ENCODE measurements around the gene ZPBP2. TPM values are rescaled to one million over a fixed set of nuclear protein-coding genes. Genes with fewer than 3 reads are reported as not detected.

The ZPBP2 gene, protein sequence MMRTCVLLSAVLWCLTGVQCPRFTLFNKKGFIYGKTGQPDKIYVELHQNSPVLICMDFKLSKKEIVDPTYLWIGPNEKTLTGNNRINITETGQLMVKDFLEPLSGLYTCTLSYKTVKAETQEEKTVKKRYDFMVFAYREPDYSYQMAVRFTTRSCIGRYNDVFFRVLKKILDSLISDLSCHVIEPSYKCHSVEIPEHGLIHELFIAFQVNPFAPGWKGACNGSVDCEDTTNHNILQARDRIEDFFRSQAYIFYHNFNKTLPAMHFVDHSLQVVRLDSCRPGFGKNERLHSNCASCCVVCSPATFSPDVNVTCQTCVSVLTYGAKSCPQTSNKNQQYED
- not detected for total RNA-seq
- polyA plus RNA-seq: not detected

DNA sequence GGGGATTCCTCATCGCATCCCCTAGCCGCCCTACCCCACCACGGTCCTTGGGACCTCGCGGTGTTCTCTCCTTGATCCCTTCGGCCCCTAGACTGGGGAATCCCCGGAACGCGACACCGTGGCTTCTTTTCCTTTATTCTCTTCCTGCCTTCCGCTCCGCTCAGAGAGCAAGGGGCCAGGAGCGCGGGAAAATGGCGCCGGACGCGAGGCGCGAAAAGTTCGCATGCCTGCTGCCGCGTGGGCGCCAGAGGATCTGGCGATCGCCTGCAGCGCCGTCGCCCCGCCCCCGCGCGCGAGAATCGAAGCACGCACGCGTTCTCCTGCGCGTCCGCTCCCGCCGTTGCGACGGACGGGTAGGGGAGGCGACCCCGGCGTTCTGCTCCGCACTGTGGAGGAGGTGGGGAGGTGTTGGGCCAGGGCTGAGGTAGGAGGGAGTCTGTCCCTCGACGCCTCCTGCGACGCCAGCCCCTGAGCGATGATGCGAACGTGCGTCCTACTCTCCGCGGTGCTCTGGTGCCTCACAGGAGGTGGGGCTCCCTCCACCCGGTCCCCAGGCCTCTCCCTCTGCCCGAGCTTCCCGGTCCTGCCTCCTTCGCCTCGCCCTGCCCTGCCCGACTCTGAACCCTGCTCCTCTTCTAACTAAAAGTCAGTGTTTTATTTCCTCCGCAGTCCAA lies at the start of gene ZPBP2:
Gene ZPBP2, plus strand, starts transcription at position 323 of the 674 bp plus-strand sequence. Its CDS starts 153 bp downstream, at position 476.
- Mint-ChIP-seq H3K27me3 (no peaks in the 10 kb centered on the region), H3K4me3 (peak within 1 kb of the TSS; percentile 84 to 97 (median 88)), H3K4me1 (peaks cover 27 to 49% (median 39%) of the 10 kb centered on the region in 4 donors), H3K27ac (peak within 1 kb of the TSS; percentile 93 to 98 (median 95)), H3K9me3 (no peaks in the 10 kb centered on the region), H3K36me3 (no peaks in the 10 kb centered on the region)
- peak in 2 of 3 donors; percentile 52 to 55 for DNase-seq
- Histone ChIP-seq H3K36me3 (ENCODE audit: control insufficient read depth, insufficient read depth, low read length) (no peaks in the 10 kb centered on the region), H3K27me3 (ENCODE audit: control insufficient read depth, insufficient read depth, low read length) (no peaks in the 10 kb centered on the region), H3K9me3 (ENCODE audit: control insufficient read depth in 2 of 2, low read length in 2 of 2) (no peaks in the 10 kb centered on the region), H3K4me1 (ENCODE audit: control insufficient read depth, insufficient read depth, low read length, poor library complexity, severe bottlenecking) (peaks cover 43% of the 10 kb centered on the region), H3K4me3 (ENCODE audit: low read depth, low read length) (peak within 1 kb of the TSS; percentile 76), H3K27ac (ENCODE audit: insufficient read depth, low read length, poor library complexity, severe bottlenecking) (peak within 1 kb of the TSS; percentile 88)
- peak; percentile 11 to 19 for ATAC-seq (ENCODE audit: low read depth in 2 of 2)

DNA sequence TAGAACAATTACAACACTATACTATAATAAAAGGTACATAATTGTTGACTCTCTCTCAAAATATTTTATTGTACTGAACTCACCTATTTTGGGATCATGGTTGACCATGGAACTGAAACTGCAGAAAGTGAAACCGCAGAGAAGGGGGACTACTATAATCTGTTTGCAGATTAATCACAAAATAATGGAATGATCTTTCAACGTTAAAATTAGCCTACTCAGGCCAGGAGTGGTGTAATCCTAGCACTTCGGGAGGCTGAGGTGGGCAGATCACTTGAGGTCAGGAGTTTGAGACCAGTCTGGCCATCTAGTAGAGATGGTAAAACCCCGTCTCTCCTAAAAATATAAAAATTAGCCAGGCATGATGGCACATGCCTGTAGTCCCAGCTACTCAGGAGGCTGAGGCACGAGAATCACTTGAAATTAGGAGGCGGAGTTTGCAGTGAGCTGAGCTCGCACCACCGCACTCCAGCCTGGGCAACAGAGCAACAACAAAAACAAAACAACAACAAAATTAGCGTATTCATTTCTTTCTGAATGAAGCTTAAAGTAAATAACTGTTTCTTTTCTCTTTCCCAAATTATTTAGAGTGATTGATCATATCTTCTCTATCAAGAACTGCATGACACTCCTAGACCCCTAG lies 49.5 kb upstream of the ZPBP2 start:
- ATAC-seq (ENCODE audit: low read depth in 2 of 2) (no peak), DNase-seq (no peak)
- Mint-ChIP-seq H3K36me3 (peaks cover 28% of the 10 kb centered on the region), H3K9me3 (peaks cover 3 to 12% (median 6%) of the 10 kb centered on the region in 7 donors), H3K4me3 (peak overlapping the region in 3 of 4 donors; percentile 16 to 56 (median 55)), H3K27me3 (no peaks in the 10 kb centered on the region), H3K27ac (peak overlapping the region; percentile 85 to 95 (median 87)), H3K4me1 (peaks cover 34 to 70% (median 67%) of the 10 kb centered on the region in 4 donors)
- peak overlapping the region; percentile 78 for H3K27ac ChIP-seq (ENCODE audit: insufficient read depth, low read length, poor library complexity, severe bottlenecking)
- H3K27me3 ChIP-seq (ENCODE audit: control insufficient read depth, insufficient read depth, low read length): no peaks in the 10 kb centered on the region
- peaks cover 6% of the 10 kb centered on the region for H3K36me3 ChIP-seq (ENCODE audit: control insufficient read depth, insufficient read depth, low read length)
- peak overlapping the region; percentile 72 for H3K4me3 ChIP-seq (ENCODE audit: low read depth, low read length)
- H3K4me1 ChIP-seq (ENCODE audit: control insufficient read depth, insufficient read depth, low read length, poor library complexity, severe bottlenecking): peaks cover 49% of the 10 kb centered on the region
- H3K9me3 ChIP-seq (ENCODE audit: control insufficient read depth in 2 of 2, low read length in 2 of 2): peaks cover 1 to 5% of the 10 kb centered on the region in 2 experiments

DNA sequence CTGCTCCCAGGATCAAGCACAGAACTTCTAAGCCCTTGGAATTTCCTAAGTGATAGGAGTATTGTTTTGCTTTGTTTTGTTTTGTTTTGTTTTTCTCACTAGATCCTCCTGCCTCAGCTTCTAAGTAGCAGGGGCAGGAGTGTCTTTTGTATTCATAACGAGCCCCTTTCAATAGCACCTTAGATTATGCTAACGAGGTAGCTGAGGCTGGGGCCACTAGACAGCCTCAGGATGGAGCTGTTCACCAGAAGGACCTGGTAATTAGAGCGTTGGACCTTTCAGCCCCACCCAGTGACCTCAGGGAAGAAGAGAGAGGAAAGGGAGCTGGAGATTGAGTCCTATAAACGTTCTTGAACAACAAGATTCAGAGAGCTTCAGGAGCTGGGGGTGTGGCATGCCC lies 47.5 kb upstream of the ZPBP2 start:
- H3K4me3 ChIP-seq (ENCODE audit: low read depth, low read length): peak overlapping the region; percentile 17
- no peaks in the 10 kb centered on the region for H3K27me3 ChIP-seq (ENCODE audit: control insufficient read depth, insufficient read depth, low read length)
- peaks cover 47% of the 10 kb centered on the region for H3K36me3 Mint-ChIP-seq
- H3K27ac ChIP-seq (ENCODE audit: insufficient read depth, low read length, poor library complexity, severe bottlenecking): peak overlapping the region; percentile 78
- H3K4me1 Mint-ChIP-seq: peaks cover 21 to 53% (median 48%) of the 10 kb centered on the region in 4 donors
- DNase-seq (no peak), ATAC-seq (ENCODE audit: low read depth in 2 of 2) (no peak)
- no peaks in the 10 kb centered on the region for H3K27me3 Mint-ChIP-seq
- H3K4me3 Mint-ChIP-seq: peak overlapping the region; percentile 12 to 48 (median 30)
- H3K36me3 ChIP-seq (ENCODE audit: control insufficient read depth, insufficient read depth, low read length): peaks cover 25% of the 10 kb centered on the region
- peaks cover 3 to 32% (median 13%) of the 10 kb centered on the region in 7 donors for H3K9me3 Mint-ChIP-seq
- H3K4me1 ChIP-seq (ENCODE audit: control insufficient read depth, insufficient read depth, low read length, poor library complexity, severe bottlenecking): peaks cover 33% of the 10 kb centered on the region
- H3K27ac Mint-ChIP-seq: peak overlapping the region; percentile 87 to 94 (median 91)
- peaks cover 15 to 24% of the 10 kb centered on the region in 2 experiments for H3K9me3 ChIP-seq (ENCODE audit: control insufficient read depth in 2 of 2, low read length in 2 of 2)

DNA sequence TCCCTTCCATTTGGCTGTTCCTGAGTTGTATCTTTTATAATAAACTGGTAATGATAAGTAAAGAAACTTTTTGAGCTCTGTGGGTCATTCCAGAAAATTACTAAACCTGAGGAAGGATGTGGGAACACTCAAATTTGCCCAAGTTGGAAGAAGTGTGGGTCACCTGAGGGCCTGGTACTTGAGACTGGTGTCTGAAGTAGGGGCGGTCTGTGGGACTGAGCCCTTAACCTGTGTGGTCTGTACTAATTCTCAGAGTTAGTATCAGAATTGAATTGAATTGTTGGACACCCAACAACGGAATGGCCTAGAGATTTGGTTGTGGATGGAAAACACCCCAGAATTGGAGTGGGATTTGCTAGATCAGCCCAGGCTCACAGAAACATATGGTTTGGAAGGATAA lies 47.0 kb upstream of the ZPBP2 start:
- peak overlapping the region; percentile 78 for H3K27ac ChIP-seq (ENCODE audit: insufficient read depth, low read length, poor library complexity, severe bottlenecking)
- H3K9me3 ChIP-seq (ENCODE audit: control insufficient read depth in 2 of 2, low read length in 2 of 2): peaks cover 15 to 24% of the 10 kb centered on the region in 2 experiments
- ATAC-seq (ENCODE audit: low read depth in 2 of 2): no peak
- peaks cover 33% of the 10 kb centered on the region for H3K4me1 ChIP-seq (ENCODE audit: control insufficient read depth, insufficient read depth, low read length, poor library complexity, severe bottlenecking)
- peak overlapping the region in 1 of 4 donors; percentile 26 for H3K4me3 Mint-ChIP-seq
- H3K36me3 Mint-ChIP-seq: peaks cover 51% of the 10 kb centered on the region
- H3K36me3 ChIP-seq (ENCODE audit: control insufficient read depth, insufficient read depth, low read length): peaks cover 29% of the 10 kb centered on the region
- no peaks in the 10 kb centered on the region for H3K27me3 ChIP-seq (ENCODE audit: control insufficient read depth, insufficient read depth, low read length)
- no peak overlapping the region for H3K4me3 ChIP-seq (ENCODE audit: low read depth, low read length)
- peak overlapping the region; percentile 88 to 94 (median 91) for H3K27ac Mint-ChIP-seq
- peaks cover 3 to 34% (median 13%) of the 10 kb centered on the region in 7 donors for H3K9me3 Mint-ChIP-seq
- no peaks in the 10 kb centered on the region for H3K27me3 Mint-ChIP-seq
- DNase-seq: no peak
- H3K4me1 Mint-ChIP-seq: peaks cover 19 to 50% (median 45%) of the 10 kb centered on the region in 4 donors

DNA sequence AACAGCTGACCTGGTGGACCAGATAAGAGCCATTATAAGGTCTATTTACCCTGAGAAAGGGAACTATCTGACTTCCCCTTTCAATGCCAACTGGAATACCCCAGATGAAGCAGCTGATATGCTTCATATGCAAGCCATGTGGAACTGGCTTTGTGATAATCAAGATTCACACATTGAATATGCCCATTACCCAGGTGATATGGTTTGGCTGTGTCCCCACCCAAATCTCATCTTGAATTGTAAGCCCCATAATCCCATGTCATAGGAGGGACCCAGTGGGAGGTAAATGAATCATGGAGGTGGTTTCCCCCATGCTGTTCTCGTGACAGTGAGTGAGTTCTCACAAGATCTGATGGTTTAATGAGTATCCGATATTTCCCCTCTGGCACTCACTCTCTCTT lies 46.0 kb upstream of the ZPBP2 start:
- H3K27me3 Mint-ChIP-seq: no peaks in the 10 kb centered on the region

DNA sequence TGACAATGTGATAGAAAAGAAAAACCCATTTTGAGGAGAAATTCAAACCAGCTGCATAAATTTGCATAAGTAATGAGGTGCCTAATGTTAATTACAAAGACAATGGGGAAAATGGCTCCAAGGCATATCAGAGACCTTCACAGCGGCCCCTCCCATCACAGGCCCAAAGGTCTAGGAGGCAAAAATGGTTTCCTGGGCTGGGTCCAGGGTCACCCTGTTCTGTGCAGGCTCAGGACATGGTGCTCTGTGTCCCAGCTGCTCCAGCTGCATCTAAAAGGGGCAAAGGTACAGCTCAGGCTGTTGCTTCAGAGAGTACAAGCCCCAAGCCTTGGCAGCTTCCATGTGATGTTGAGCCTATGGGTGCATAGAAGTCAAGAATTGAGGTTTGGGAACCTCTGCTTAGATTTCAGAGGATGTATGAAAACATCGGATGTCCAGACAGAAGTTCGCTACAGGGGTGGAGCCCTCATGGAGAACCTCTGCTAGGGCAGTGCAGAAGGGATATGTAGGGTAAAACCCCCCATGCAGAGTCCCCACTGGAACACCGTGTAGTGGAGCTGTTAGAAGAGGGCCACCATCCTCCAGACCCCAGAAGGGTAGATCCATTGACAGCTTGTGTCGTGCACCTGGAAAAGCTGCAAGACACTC lies 44.5 kb upstream of the ZPBP2 start:
- peaks cover 55% of the 10 kb centered on the region for H3K36me3 ChIP-seq (ENCODE audit: control insufficient read depth, insufficient read depth, low read length)
- peak overlapping the region in 2 of 3 donors; percentile 9 to 20 for H3K27ac Mint-ChIP-seq
- peaks cover 16 to 46% (median 38%) of the 10 kb centered on the region in 4 donors for H3K4me1 Mint-ChIP-seq

More for the DNA sequence above, 46.0 kb upstream of the ZPBP2 start:
- H3K36me3 ChIP-seq (ENCODE audit: control insufficient read depth, insufficient read depth, low read length): peaks cover 40% of the 10 kb centered on the region
- peaks cover 33% of the 10 kb centered on the region for H3K4me1 ChIP-seq (ENCODE audit: control insufficient read depth, insufficient read depth, low read length, poor library complexity, severe bottlenecking)
- Mint-ChIP-seq H3K36me3 (peaks cover 62% of the 10 kb centered on the region), H3K9me3 (peaks cover 6 to 34% (median 14%) of the 10 kb centered on the region in 7 donors), H3K4me1 (peaks cover 19 to 55% (median 46%) of the 10 kb centered on the region in 4 donors), H3K27ac (peak overlapping the region; percentile 84 to 94 (median 88)), H3K4me3 (no peak overlapping the region)
- no peak for ATAC-seq (ENCODE audit: low read depth in 2 of 2)
- no peak overlapping the region for H3K27ac ChIP-seq (ENCODE audit: insufficient read depth, low read length, poor library complexity, severe bottlenecking)
- DNase-seq: no peak
- H3K27me3 ChIP-seq (ENCODE audit: control insufficient read depth, insufficient read depth, low read length): no peaks in the 10 kb centered on the region
- H3K4me3 ChIP-seq (ENCODE audit: low read depth, low read length): no peak overlapping the region
- peaks cover 15 to 24% of the 10 kb centered on the region in 2 experiments for H3K9me3 ChIP-seq (ENCODE audit: control insufficient read depth in 2 of 2, low read length in 2 of 2)

DNA sequence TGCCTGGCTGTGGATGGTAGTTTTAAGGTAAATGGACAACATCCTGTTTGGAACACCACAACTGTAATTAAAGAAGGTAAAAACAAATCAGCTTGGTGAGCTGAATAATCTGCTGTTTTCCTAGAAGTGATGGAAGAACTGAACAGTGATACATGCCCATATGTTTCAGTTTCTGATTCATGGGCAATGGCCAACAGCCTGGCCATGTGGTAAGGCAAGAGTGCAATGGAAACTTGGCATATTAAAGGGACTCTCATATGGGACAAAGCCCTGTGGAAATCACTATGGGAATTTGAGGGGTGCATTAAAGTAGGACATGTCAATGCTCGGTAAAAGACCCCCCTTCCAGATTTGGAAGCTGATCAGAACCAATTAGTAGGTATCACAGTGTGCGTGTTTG lies 41.7 kb upstream of the ZPBP2 start:
- Histone ChIP-seq H3K9me3 (ENCODE audit: control insufficient read depth in 2 of 2, low read length in 2 of 2) (peaks cover 15 to 24% of the 10 kb centered on the region in 2 experiments), H3K27me3 (ENCODE audit: control insufficient read depth, insufficient read depth, low read length) (no peaks in the 10 kb centered on the region), H3K4me3 (ENCODE audit: low read depth, low read length) (no peak overlapping the region), H3K4me1 (ENCODE audit: control insufficient read depth, insufficient read depth, low read length, poor library complexity, severe bottlenecking) (no peaks in the 10 kb centered on the region), H3K36me3 (ENCODE audit: control insufficient read depth, insufficient read depth, low read length) (peaks cover 71% of the 10 kb centered on the region), H3K27ac (ENCODE audit: insufficient read depth, low read length, poor library complexity, severe bottlenecking) (no peak overlapping the region)
- Mint-ChIP-seq H3K9me3 (peaks cover 6 to 34% (median 12%) of the 10 kb centered on the region in 7 donors), H3K27me3 (no peaks in the 10 kb centered on the region), H3K36me3 (peaks cover 68% of the 10 kb centered on the region), H3K4me1 (peaks cover 5 to 18% (median 15%) of the 10 kb centered on the region in 4 donors), H3K27ac (peak overlapping the region in 1 of 3 donors; percentile 78), H3K4me3 (no peak overlapping the region)
- no peak for ATAC-seq (ENCODE audit: low read depth in 2 of 2)
- DNase-seq: no peak

More for the DNA sequence above, 44.5 kb upstream of the ZPBP2 start:
- Mint-ChIP-seq H3K4me3 (no peak overlapping the region), H3K27me3 (no peaks in the 10 kb centered on the region), H3K9me3 (peaks cover 6 to 34% (median 14%) of the 10 kb centered on the region in 7 donors), H3K36me3 (peaks cover 75% of the 10 kb centered on the region)
- Histone ChIP-seq H3K4me3 (ENCODE audit: low read depth, low read length) (no peak overlapping the region), H3K27ac (ENCODE audit: insufficient read depth, low read length, poor library complexity, severe bottlenecking) (no peak overlapping the region), H3K27me3 (ENCODE audit: control insufficient read depth, insufficient read depth, low read length) (no peaks in the 10 kb centered on the region), H3K9me3 (ENCODE audit: control insufficient read depth in 2 of 2, low read length in 2 of 2) (peaks cover 15 to 24% of the 10 kb centered on the region in 2 experiments), H3K4me1 (ENCODE audit: control insufficient read depth, insufficient read depth, low read length, poor library complexity, severe bottlenecking) (peaks cover 24% of the 10 kb centered on the region)
- DNase-seq (peak in 1 of 3 donors; percentile 43), ATAC-seq (ENCODE audit: low read depth in 2 of 2) (no peak)
